ENCODE results near the gene CEBPA.
"Not testable (repeated sequence)": the region's sequence is repeated elsewhere in the genome, so short reads cannot be mapped to it uniquely, and the experiment has no call there.

The CEBPA gene

GRCh38 chr19:33300009-33300893 lies 2.1 kb downstream of the CEBPA start:
- no peak for DNase-seq (ENCODE audit: low spot score)

GRCh38 chr19:33299051-33299688 lies 3.2 kb downstream of the CEBPA start:
- DNase-seq (ENCODE audit: low spot score) = no peak

GRCh38 chr19:33298146-33298911 lies 4.0 kb downstream of the CEBPA start:
- DNase-seq (ENCODE audit: low spot score) = no peak

- DNase-seq (ENCODE audit: low spot score) = no peak
These were observed 4.8 kb downstream of the CEBPA start for GRCh38 chr19:33297401-33298145.

GRCh38 chr19:33296488-33296971 lies 5.8 kb downstream of the CEBPA start:
- no peak for DNase-seq (ENCODE audit: low spot score)

- DNase-seq (ENCODE audit: low spot score) = no peak
These were observed 6.5 kb downstream of the CEBPA start for GRCh38 chr19:33295621-33296487.

GRCh38 chr19:33295046-33295445 lies 7.3 kb downstream of the CEBPA start:
- DNase-seq (ENCODE audit: low spot score) = not testable (repeated sequence)

- DNase-seq (ENCODE audit: low spot score) = no peak
These were observed 8.1 kb downstream of the CEBPA start for GRCh38 chr19:33294058-33294798.

GRCh38 chr19:33293255-33294057 lies 8.9 kb downstream of the CEBPA start:
- DNase-seq (ENCODE audit: low spot score) = no peak

- DNase-seq (ENCODE audit: low spot score) = no peak
These were observed 9.6 kb downstream of the CEBPA start for GRCh38 chr19:33292595-33293254.

GRCh38 chr19:33291623-33292534 lies 10.5 kb downstream of the CEBPA start:
- no peak for DNase-seq (ENCODE audit: low spot score)

- DNase-seq (ENCODE audit: low spot score) = no peak
These were observed 11.2 kb downstream of the CEBPA start for GRCh38 chr19:33290956-33291622.

- no peak for DNase-seq (ENCODE audit: low spot score)
These were observed 12.1 kb downstream of the CEBPA start for GRCh38 chr19:33290082-33290815.

GRCh38 chr19:33289261-33289660 lies 13.1 kb downstream of the CEBPA start:
- DNase-seq (ENCODE audit: low spot score) = no peak

- no peak for DNase-seq (ENCODE audit: low spot score)
These were observed 13.7 kb downstream of the CEBPA start for GRCh38 chr19:33288666-33289065.

GRCh38 chr19:33287927-33288326 lies 14.4 kb downstream of the CEBPA start:
- no peak for DNase-seq (ENCODE audit: low spot score)
